Upper lobe of right lung (tissue), 1 donor: ENCODE results near the gene PSAT1. TPM values are rescaled to one million over a fixed set of nuclear protein-coding genes. Genes with fewer than 3 reads are reported as not detected.

Experiments
- ATAC-seq: fragments of 200-7000 bp; cut with Tn5 transposase; one replicate; pipeline ENCODE4 v1.9.1; 2020; ENCODE audit warnings: mild to moderate bottlenecking, moderate library complexity
- DNase-seq: peaks from one replicate; pipeline ENCODE4 v3.0.0-alpha.2; 2020
- H3K27ac ChIP-seq: fragments of 200-600 bp; one replicate; pipeline ENCODE4 v1.8.0; 2022
- H3K27me3 ChIP-seq: fragments of 200-600 bp; one replicate; pipeline ENCODE4 v1.8.0; 2022; ENCODE audit warnings: mild to moderate bottlenecking
- H3K36me3 ChIP-seq: fragments of 200-600 bp; one replicate; pipeline ENCODE4 v1.8.0; 2022
- H3K4me1 ChIP-seq: fragments of 200-600 bp; one replicate; pipeline ENCODE4 v1.8.0; 2022
- H3K4me3 ChIP-seq: fragments of 200-600 bp; one replicate; pipeline ENCODE4 v1.8.0; 2022; ENCODE audit warnings: mild to moderate bottlenecking
- H3K9me3 ChIP-seq: fragments of 200-600 bp; one replicate; pipeline ENCODE4 v1.8.0; 2022
- intact Hi-C: fragments of 100-400 bp; cut with DNase I; formaldehyde crosslinking; loops from one replicate; pipeline ENCODE4 v1.11.0; 2022
- total RNA-seq: library from RNA; stranded (reverse); fragmentation: NEBNext Ultra II Directional; extraction: Animal tissue kit (Norgen Biotek cat#: 25700); gene quantifications from one replicate; pipeline ENCODE4 v1.2.1, GENCODE V29; 2021
- TF ChIP-seq, protein P1 (sequence below): fragments of 200-600 bp; IDR thresholded peaks from one replicate; pipeline ENCODE4 v1.8.0; 2022; ENCODE audit warnings: antibody characterized with exemption
- donor health status: DM: no; HTN: yes; CAD: no; lungs with severe emphysema.

Gene PSAT1
- total RNA-seq, 1 donor from 2014 or later = 8.2 TPM

DNA sequence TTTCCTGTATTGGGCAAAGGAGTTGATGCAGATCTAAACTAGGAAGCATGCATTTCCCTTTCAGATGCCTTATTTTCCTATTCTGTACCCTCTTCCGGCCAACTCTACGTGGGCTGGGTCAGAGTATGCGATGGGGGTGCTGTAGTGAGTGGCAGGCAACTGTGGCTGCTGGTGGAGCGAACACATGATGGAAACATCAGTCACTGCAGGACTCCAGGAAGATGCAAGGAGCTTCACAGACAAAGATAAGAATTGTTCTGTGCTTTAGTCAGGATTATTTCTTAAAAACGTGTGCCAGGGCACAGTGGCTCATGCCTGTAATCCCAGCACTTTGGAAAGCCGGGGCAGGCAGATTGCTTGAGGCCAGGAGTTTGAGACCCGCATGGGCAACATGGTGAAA is 75.1 kb downstream of the PSAT1 start:
- no peaks in the 10 kb centered on the region for H3K9me3 ChIP-seq
- TF ChIP-seq, protein P1, sequence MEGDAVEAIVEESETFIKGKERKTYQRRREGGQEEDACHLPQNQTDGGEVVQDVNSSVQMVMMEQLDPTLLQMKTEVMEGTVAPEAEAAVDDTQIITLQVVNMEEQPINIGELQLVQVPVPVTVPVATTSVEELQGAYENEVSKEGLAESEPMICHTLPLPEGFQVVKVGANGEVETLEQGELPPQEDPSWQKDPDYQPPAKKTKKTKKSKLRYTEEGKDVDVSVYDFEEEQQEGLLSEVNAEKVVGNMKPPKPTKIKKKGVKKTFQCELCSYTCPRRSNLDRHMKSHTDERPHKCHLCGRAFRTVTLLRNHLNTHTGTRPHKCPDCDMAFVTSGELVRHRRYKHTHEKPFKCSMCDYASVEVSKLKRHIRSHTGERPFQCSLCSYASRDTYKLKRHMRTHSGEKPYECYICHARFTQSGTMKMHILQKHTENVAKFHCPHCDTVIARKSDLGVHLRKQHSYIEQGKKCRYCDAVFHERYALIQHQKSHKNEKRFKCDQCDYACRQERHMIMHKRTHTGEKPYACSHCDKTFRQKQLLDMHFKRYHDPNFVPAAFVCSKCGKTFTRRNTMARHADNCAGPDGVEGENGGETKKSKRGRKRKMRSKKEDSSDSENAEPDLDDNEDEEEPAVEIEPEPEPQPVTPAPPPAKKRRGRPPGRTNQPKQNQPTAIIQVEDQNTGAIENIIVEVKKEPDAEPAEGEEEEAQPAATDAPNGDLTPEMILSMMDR = no peak
- intact Hi-C loops = no loop called here
- ATAC-seq (no peak), DNase-seq (no peak)
- H3K27ac ChIP-seq = no peak overlapping the region
- H3K4me3 ChIP-seq = no peak overlapping the region
- no peaks in the 10 kb centered on the region for H3K4me1 ChIP-seq
- peaks cover 20% of the 10 kb centered on the region for H3K27me3 ChIP-seq
- H3K36me3 ChIP-seq = no peaks in the 10 kb centered on the region

Other genes with a start within 250 kb of the PSAT1 start
- 12.1 TPM for gene CEP78, start 61.0 kb upstream of the PSAT1 start, total RNA-seq